Astrocyte of the cerebellum (primary cell): Measurements from ENCODE around the gene MEI1.

Experiments
- DNase-seq: peaks from one replicate; pipeline ENCODE4 v3.0.0-alpha.2; 2011; ENCODE audit warnings: low read depth
- H3K4me3 ChIP-seq: 2 replicates; pipeline ENCODE4 v1.5.1; 2011; ENCODE audit warnings: mild to moderate bottlenecking, low read depth, low read length, moderate library complexity
- in situ Hi-C: cut with HindIII; loops from 2 replicates; pipeline ENCODE4 v1.10.0; 2017; ENCODE audit warnings: low sequenced_read_pairs
- TF ChIP-seq, protein P1 (sequence below): IDR thresholded peaks from 2 replicates; pipeline ENCODE4 v1.5.1; 2012; ENCODE audit warnings: low read length, low read depth, moderate library complexity, mild to moderate bottlenecking; ENCODE audit errors: missing control alignments

Gene MEI1

DNA sequence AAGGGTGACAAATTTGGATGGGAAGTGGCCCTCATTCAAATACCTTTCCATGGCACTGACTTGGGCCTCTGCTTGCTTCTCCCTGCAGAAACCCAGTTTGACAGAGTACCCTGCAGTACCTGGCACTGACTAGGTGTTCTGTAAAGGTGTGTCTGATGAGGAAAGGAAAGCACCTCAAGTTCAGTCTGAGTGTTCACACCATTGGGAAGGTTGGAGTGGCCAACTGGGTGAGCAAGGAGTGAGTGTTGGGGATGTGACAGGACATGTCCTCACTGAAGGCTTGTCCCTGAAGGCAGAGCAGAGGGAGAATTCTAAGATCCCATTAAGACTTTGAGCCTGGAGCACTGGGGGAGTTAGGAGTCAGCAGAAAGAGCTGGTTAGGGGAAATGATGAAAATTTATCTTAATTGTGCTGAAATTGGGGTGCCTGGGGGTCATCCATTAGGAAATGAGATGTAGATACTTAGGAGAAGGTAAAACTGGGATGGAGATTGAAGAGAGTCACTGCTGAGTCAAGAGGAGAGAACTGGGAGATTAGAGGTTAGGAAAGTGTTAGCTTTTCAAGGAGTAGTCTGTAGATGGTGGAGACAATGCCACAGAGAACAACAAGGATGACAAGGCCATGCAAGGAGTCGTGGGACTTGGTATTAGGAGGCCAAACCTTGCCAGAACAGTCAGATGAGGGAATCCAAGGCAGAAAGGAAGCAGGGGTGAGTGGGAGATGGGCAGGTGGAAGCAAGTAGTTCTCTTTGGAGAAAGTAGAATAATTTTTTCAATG lies 139.7 kb downstream of the MEI1 start:
- TF ChIP-seq, protein P1, sequence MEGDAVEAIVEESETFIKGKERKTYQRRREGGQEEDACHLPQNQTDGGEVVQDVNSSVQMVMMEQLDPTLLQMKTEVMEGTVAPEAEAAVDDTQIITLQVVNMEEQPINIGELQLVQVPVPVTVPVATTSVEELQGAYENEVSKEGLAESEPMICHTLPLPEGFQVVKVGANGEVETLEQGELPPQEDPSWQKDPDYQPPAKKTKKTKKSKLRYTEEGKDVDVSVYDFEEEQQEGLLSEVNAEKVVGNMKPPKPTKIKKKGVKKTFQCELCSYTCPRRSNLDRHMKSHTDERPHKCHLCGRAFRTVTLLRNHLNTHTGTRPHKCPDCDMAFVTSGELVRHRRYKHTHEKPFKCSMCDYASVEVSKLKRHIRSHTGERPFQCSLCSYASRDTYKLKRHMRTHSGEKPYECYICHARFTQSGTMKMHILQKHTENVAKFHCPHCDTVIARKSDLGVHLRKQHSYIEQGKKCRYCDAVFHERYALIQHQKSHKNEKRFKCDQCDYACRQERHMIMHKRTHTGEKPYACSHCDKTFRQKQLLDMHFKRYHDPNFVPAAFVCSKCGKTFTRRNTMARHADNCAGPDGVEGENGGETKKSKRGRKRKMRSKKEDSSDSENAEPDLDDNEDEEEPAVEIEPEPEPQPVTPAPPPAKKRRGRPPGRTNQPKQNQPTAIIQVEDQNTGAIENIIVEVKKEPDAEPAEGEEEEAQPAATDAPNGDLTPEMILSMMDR: no peak
- DNase-seq: no peak
- H3K4me3 ChIP-seq: no peak overlapping the region
- in situ Hi-C loops: loop anchor here (10.0 kb wide), 1 partner anchor 96 kb away; no protein-coding TSS in a partner anchor

DNA sequence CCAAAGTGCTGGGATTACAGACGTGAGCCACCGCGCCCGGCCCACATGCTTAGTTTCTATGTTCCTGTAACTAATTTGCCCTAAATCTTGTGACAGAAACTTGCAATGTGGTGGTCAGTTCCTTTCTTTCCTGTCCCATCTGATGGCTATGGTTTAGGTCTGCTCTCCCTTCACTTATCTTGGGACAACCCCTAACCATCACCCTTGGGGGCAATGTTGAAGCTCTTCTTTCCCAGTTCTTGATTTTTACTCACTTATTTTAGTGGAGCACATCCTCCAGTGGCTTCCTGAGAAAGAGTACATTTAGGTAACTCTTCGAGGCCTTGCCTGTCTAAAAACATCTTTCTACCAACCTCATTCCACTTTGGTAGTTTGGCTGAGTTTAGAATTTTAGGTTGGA lies 140.9 kb downstream of the MEI1 start:
- no peak for DNase-seq
- TF ChIP-seq, protein P1: no peak
- no peak overlapping the region for H3K4me3 ChIP-seq
- in situ Hi-C loops: no loop called here

DNA sequence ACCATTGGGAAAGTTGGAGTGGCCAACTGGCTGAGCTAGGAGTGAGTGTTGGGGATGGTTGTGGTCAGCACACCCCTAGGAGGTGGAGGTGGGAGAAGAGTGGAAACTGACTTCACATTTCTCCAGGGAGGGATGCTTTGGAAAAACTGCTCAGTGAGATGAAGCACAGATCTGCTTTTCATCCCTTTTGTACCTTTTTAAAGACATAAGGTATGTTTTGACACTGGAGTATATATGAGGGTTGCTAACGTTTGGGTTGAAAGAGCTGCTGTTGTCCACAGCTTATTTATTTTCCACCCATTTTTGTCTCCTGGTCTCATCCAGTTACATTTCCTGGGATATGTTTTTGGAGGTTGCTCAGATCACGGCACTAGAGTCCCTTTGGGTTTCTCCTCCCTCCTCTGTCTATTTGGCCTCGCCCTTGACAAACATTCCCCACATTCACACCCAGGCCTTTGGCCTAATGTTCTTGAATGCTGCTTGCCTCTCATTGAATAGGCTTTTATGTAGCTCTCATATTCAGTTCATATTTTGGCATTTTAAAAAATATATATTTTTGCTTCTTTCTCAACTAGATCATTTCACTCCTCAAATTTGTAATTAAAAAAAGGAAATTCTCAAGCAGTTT lies 141.9 kb downstream of the MEI1 start:
- in situ Hi-C loops: no loop called here
- TF ChIP-seq, protein P1: no peak
- no peak overlapping the region for H3K4me3 ChIP-seq
- no peak for DNase-seq

DNA sequence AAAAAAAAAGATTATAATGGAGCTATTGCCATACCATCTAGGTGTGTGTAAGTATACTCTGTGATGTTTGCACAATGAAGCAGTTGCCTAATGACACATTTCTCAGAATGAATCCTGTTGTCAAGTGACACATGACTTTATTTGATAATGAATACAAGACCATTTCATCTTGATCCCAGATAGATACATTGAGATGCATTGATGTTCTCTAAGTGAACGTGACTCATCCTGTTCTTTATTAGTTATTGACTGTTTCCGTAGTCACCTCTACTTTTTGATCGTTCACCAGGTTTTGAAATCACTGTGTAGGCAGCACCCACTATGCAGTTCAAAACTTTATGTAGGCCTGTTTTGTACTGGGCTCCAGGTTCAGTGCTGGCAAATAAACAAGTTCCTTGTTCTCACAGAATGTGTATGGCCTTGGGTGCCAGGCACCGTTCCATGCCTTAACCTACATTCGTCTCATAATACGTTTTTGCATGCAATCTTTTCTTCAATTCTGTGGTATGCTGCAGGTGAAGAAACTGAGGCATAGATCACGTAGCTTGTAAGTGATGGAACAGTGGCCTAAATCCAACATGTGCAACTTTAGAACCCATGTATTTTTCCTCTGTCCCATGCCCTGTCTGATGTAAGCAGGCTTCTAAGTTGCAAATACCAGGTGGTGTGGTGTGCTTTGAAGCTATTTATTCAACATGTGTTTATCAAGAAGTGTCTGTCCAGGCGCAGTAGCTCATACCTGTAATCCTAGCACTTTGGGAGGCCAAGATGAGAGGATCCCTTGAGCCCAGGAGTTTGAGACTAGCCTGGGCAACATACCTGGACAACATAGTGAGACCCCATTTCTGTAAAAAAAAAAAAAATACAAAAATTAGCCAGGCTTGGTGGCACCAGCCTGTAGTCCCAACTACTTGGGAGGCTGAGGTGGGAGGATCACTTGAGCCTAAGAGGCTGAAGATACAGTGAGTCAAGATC lies 144.0 kb downstream of the MEI1 start:
- H3K4me3 ChIP-seq: no peak overlapping the region
- no peak for DNase-seq
- in situ Hi-C loops: no loop called here
- TF ChIP-seq, protein P1: no peak

DNA sequence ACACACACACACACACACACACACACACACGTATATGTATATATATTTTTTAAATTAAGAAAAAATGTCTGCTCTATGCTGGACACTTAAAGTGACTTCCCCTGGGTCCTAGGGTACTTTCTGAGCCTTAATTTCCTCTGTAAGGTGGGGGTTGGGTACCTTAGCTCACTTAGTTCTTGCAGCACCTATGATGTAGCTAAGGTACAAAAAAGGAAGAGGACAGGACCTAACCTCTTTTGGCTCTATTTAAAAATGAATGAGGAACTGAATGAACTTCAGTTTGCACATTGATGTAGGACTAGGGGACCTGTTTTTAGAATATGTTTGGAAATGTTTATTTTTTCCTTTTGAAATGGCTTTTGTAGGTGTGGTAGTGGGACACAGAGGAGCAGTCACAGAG lies 144.7 kb downstream of the MEI1 start:
- TF ChIP-seq, protein P1: no peak
- H3K4me3 ChIP-seq: no peak overlapping the region
- no peak for DNase-seq
- in situ Hi-C loops: no loop called here

DNA sequence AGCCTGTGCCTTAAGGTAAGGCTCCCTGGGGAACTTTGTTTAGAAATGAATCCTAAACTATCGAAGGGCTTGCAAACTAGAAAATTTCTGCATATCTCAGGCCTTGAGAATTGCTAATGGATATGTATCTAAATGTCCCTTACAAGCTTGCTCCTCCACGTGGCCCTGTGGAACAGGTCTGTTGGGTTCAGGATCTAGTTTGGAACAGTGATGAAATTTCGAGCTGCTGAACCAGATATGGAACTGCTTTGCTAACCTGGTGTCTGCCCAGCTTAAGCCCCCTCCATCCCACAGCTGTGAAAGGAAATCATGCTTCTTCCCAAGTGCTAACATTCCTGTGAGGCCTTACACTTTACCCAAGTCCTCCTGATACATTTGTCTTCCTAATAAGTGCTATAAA lies 145.2 kb downstream of the MEI1 start:
- TF ChIP-seq, protein P1: no peak
- no peak for DNase-seq
- in situ Hi-C loops: no loop called here
- no peak overlapping the region for H3K4me3 ChIP-seq
